ENCODE results near the gene GFOD1.

GFOD1 gene

DNA sequence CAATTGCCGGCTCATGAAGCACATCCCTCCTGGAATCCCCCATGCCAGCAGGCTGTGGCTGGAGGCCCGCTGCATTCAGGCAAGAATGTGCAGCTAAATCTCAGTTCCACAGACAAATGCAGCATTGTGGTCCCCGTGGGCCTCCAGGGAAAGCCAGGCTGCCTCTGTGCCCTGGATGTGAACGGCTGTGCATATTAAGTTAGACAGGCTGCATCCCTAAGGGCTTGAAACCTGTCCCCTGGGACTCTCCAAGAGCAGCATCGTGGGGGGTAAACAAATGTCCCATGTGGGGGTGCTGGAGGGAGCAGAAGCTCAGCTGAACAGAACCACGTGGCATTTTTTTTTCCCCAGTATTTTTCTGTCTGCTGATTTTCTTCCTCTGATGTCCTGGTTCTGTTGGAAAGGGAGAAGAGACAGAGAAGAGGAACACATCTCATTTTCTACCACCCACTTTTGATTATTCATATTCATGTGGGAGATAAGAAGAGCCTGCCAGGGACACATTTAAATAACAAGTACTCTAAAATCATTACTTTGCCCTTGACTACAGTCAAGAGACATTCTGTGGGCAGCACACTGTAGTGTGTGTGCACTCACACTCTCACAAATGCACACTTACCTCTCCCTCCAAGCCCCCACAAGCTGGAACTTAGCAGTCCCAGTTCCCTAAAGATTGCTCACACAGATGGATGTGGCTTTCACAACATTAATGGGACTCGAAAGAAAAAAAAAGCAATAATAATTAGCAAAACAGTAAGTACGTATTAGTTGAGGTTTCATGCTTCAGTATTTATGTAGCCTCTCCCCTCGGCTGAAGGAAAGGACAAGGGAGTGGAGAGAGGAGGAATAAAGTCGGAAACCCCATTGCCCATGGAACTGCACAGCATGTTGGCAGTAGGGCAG is 16.9 kb downstream of the GFOD1 start:
- no peak for TF ChIP-seq CTCF (IDR thresholded peaks at IDR 0.05; ENCODE audit: borderline replicate concordance, insufficient read depth, low read depth, low read length)
- H3K4me3 ChIP-seq (ENCODE audit: low read depth, low read length) = no peak overlapping the region

- H3K4me3 ChIP-seq (ENCODE audit: low read depth, low read length) = no peak overlapping the region
- no peak for TF ChIP-seq CTCF (IDR thresholded peaks at IDR 0.05; ENCODE audit: borderline replicate concordance, insufficient read depth, low read depth, low read length)
These were observed 17.7 kb downstream of the GFOD1 start for GRCh38 chr6:13469693-13470092.

DNA sequence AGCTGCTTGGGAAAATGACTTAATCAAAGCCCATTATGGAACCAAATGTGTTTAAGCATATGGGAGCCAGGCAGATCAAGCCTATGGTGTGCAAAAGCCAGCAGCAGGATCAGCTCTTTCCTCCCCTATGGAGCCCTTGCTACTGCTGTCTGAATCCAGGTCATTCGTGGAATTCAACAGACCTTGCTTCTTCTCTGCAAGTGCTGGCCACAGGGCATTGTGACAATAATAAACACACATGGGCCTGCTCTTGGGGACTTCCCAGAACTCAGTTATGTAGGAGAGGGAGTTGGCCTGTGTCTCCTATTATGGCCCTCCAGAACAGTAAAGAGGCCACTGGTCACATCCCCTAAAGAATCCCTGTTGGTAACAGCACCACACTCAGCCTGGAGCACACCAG is 18.6 kb downstream of the GFOD1 start:
- TF ChIP-seq CTCF (IDR thresholded peaks at IDR 0.05; ENCODE audit: borderline replicate concordance, insufficient read depth, low read depth, low read length) = no peak
- H3K4me3 ChIP-seq (ENCODE audit: low read depth, low read length) = no peak overlapping the region

- no peak overlapping the region for H3K4me3 ChIP-seq (ENCODE audit: low read depth, low read length)
- TF ChIP-seq CTCF (IDR thresholded peaks at IDR 0.05; ENCODE audit: borderline replicate concordance, insufficient read depth, low read depth, low read length) = no peak
These were observed 20.2 kb downstream of the GFOD1 start for GRCh38 chr6:13467216-13467600.

DNA sequence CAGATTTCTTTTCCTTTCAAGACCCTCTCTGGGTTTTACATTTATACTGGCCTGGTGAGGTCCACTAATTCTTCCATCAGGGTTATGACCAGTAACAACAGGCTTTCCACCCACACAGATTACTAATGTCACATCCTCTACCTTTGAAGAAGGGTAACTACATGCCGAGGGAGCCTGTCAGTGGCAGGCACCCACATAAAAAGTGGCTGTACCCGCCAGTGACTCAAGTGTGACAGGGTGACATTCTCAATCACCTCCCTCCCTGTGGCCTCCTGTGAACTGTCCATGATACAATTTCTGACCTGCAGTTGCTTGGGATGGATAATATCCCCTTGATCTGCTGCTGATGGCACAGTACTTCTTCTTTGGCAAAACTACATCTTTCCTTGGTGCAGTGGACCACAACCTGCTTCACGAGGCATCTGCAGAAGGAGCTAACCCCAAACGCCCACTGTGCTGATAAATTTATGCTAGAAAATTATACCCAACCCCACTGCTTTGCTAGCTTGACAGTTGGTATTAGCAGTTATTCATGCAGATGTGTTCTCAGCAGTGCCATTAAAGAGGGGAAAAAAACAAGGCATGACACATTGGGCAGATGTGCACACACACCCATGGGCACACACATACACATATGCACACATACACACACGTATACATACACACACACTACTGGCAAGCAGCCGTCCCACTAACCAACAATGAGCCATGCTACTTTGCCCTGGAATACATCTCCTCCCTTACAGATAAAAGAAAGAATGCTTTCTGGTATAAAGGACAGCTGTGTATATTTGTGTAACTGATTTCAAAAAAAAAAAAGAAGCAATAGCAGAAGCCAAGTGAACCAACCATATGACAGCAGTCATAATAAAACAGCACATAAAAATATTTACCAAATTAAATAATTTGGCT is 20.8 kb downstream of the GFOD1 start:
- H3K4me3 ChIP-seq (ENCODE audit: low read depth, low read length) = no peak overlapping the region
- TF ChIP-seq CTCF (IDR thresholded peaks at IDR 0.05; ENCODE audit: borderline replicate concordance, insufficient read depth, low read depth, low read length) = no peak

- H3K4me3 ChIP-seq (ENCODE audit: low read depth, low read length) = no peak overlapping the region
- TF ChIP-seq CTCF (IDR thresholded peaks at IDR 0.05; ENCODE audit: borderline replicate concordance, insufficient read depth, low read depth, low read length) = no peak
These were observed 21.7 kb downstream of the GFOD1 start for GRCh38 chr6:13465734-13466133.

All from GM12875 (cell line).